ENCODE data around the gene VDAC1.

The VDAC1 gene

GRCh38 chr5:134001938-134002731 is 2.6 kb downstream of the VDAC1 start:
- no peak for TF ChIP-seq YY1 (IDR thresholded peaks at IDR 0.05; ENCODE audit: low read depth)
- no peak for TF ChIP-seq ZBTB7A (IDR thresholded peaks at IDR 0.05; ENCODE audit: low read depth)
- no peak for TF ChIP-seq TEAD4 (IDR thresholded peaks at IDR 0.05)
- no peak for TF ChIP-seq NFIC (IDR thresholded peaks at IDR 0.05)
- TF ChIP-seq CREB1 (IDR thresholded peaks at IDR 0.05; ENCODE audit: low read depth) = no peak
- no peak for TF ChIP-seq USF1 (IDR thresholded peaks at IDR 0.05)
- no peak for TF ChIP-seq TCF12 (IDR thresholded peaks at IDR 0.05; ENCODE audit: low read depth)
- no peak for TF ChIP-seq CEBPB (IDR thresholded peaks at IDR 0.05)
- TF ChIP-seq RAD21 (IDR thresholded peaks at IDR 0.05; ENCODE audit: low read depth) = no peak
- no peak for TF ChIP-seq EP300 (IDR thresholded peaks at IDR 0.05; ENCODE audit: borderline replicate concordance)
- TF ChIP-seq, protein P1, sequence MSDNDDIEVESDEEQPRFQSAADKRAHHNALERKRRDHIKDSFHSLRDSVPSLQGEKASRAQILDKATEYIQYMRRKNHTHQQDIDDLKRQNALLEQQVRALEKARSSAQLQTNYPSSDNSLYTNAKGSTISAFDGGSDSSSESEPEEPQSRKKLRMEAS (IDR thresholded peaks at IDR 0.05) = no peak
- TF ChIP-seq, protein P2, sequence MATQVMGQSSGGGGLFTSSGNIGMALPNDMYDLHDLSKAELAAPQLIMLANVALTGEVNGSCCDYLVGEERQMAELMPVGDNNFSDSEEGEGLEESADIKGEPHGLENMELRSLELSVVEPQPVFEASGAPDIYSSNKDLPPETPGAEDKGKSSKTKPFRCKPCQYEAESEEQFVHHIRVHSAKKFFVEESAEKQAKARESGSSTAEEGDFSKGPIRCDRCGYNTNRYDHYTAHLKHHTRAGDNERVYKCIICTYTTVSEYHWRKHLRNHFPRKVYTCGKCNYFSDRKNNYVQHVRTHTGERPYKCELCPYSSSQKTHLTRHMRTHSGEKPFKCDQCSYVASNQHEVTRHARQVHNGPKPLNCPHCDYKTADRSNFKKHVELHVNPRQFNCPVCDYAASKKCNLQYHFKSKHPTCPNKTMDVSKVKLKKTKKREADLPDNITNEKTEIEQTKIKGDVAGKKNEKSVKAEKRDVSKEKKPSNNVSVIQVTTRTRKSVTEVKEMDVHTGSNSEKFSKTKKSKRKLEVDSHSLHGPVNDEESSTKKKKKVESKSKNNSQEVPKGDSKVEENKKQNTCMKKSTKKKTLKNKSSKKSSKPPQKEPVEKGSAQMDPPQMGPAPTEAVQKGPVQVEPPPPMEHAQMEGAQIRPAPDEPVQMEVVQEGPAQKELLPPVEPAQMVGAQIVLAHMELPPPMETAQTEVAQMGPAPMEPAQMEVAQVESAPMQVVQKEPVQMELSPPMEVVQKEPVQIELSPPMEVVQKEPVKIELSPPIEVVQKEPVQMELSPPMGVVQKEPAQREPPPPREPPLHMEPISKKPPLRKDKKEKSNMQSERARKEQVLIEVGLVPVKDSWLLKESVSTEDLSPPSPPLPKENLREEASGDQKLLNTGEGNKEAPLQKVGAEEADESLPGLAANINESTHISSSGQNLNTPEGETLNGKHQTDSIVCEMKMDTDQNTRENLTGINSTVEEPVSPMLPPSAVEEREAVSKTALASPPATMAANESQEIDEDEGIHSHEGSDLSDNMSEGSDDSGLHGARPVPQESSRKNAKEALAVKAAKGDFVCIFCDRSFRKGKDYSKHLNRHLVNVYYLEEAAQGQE (IDR thresholded peaks at IDR 0.05; ENCODE audit: low read depth) = no peak
- TF ChIP-seq FOXM1 (IDR thresholded peaks at IDR 0.05; ENCODE audit: borderline replicate concordance, low read depth) = no peak
- TF ChIP-seq TAF1 (IDR thresholded peaks at IDR 0.05; ENCODE audit: low read depth) = no peak
- TF ChIP-seq EGR1 (IDR thresholded peaks at IDR 0.05) = no peak

- TF ChIP-seq, protein P1 (IDR thresholded peaks at IDR 0.05) = no peak
- TF ChIP-seq RAD21 (IDR thresholded peaks at IDR 0.05; ENCODE audit: low read depth) (no peak), EGR1 (IDR thresholded peaks at IDR 0.05) (no peak), CREB1 (IDR thresholded peaks at IDR 0.05; ENCODE audit: low read depth) (no peak), TCF12 (IDR thresholded peaks at IDR 0.05; ENCODE audit: low read depth) (no peak), YY1 (IDR thresholded peaks at IDR 0.05; ENCODE audit: low read depth) (no peak), CEBPB (IDR thresholded peaks at IDR 0.05) (no peak), EP300 (IDR thresholded peaks at IDR 0.05; ENCODE audit: borderline replicate concordance) (no peak), USF1 (IDR thresholded peaks at IDR 0.05) (no peak)
- TF ChIP-seq, protein P2 (IDR thresholded peaks at IDR 0.05; ENCODE audit: low read depth) = no peak
These were observed 3.9 kb downstream of the VDAC1 start for GRCh38 chr5:134000696-134001453.

GRCh38 chr5:134000091-134000511 is 4.7 kb downstream of the VDAC1 start:
- TF ChIP-seq, protein P1 (IDR thresholded peaks at IDR 0.05) = no peak
- TF ChIP-seq, protein P2 (IDR thresholded peaks at IDR 0.05; ENCODE audit: low read depth) = no peak
- TF ChIP-seq CEBPB (IDR thresholded peaks at IDR 0.05) (no peak), EGR1 (IDR thresholded peaks at IDR 0.05) (no peak), EP300 (IDR thresholded peaks at IDR 0.05; ENCODE audit: borderline replicate concordance) (no peak), TCF12 (IDR thresholded peaks at IDR 0.05; ENCODE audit: low read depth) (no peak), YY1 (IDR thresholded peaks at IDR 0.05; ENCODE audit: low read depth) (no peak), TEAD4 (IDR thresholded peaks at IDR 0.05) (no peak), FOXM1 (IDR thresholded peaks at IDR 0.05; ENCODE audit: borderline replicate concordance, low read depth) (no peak), ZBTB7A (IDR thresholded peaks at IDR 0.05; ENCODE audit: low read depth) (no peak)
